T1000 (cell line): ENCODE measurements around the gene AMY2B.
"Not testable (repeated sequence)": the region's sequence is repeated elsewhere in the genome, so short reads cannot be mapped to it uniquely, and the experiment has no call there.

ENCODE experiments used
- DNase-seq: peaks from one replicate; lab custom pipeline; 2025; ENCODE audit warnings: mixed read lengths; lab: John Stamatoyannopoulos, UW

Gene AMY2B

GRCh38 chr1:103616994-103617477 lies 45.6 kb downstream of the AMY2B start, which contains the start of gene AMY2A:
Gene AMY2A (plus strand): TSS chr1:103617427. CDS start chr1:103617441, 14 bp downstream.
- not testable (repeated sequence) for DNase-seq

GRCh38 chr1:103627436-103627835 lies 56.0 kb downstream of the AMY2B start:
- DNase-seq = not testable (repeated sequence)
